ENCODE results near the gene DEGS2. TPM values are rescaled to one million over a fixed set of nuclear protein-coding genes. Genes with fewer than 3 reads are reported as not detected.
A peak's percentile ranks its signal among the peaks of the same experiment; 100 is the strongest.

Gene DEGS2
- total RNA-seq, 1 experiment from 2014 or later: not detected

DNA sequence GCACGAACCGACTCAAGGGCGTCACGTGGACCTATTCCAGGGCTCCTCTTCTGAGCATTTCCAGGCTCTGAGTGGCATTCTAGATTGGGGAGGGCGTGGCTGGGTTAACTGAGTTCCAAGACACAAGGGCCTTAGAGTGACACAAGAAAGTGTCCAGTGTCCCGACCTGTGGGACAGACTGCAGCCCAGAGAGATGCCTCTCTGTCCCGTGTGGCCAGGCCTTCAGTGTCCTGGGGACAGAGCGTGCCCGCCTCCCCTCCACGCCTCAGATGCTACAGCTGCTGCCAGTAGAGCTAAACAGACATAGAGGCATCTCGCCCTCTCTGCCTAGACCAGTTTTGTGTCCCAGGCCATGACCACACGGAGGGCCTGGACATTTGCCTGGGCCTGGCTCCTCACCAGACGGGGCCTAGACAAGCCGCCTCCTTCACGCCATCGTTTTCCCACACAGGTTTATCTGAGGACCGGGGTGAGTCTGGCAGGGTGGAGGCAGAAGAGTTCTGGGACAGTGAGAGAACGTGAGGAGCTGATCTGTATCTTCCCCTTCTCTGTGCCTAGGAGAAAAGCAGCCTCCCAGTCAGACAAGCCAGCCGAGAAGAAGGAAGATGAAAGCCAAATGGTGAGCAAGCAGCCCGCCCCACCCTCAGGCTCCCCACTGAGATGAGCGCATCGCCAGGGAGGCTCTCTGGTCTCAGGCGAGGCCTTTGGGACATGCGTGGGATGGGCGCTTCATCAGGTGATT lies 27.1 kb downstream of the DEGS2 start:
- peak; percentile 17 for DNase-seq (ENCODE audit: low spot score)

DNA sequence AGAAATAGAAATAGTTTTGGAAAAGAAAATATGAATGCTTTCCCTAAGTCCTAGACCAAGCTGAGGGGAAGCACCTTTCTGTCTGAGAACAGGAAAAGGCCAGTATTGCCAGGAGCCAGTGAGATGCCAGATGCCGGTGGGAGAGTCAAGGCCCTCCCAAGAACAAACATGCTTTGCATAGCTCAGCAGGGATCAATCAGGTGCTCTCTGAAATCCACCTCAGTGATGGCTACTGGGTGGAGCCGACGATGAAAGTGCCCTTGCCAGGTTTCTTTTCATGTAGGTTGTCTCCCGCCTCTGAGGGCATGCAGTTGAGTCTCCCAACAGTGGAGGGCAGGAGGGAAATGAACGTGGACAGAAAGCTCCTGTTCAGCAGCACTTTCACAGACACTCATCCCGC lies 28.3 kb downstream of the DEGS2 start:
- DNase-seq (ENCODE audit: low spot score): no peak

DNA sequence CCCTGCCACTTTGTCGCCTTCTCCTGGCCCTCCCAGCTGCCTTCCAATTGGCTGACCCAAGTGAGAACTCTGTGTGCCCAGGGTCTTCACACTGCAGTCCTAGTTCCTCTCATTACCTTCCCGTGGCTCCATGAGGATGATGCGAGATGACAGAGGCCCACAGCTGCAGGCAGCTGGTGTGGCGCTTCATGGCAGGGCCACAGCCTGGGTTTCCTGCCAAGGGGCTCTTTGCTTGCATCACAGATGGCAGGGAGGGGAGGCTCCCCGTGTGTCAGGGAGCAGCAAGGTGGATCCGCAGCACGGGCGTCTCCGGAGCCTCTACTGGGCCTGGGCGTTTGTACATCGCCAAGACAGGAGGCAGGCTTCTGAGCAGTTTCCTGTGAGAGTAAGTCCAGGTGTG lies 28.9 kb downstream of the DEGS2 start:
- DNase-seq (ENCODE audit: low spot score): no peak

DNA sequence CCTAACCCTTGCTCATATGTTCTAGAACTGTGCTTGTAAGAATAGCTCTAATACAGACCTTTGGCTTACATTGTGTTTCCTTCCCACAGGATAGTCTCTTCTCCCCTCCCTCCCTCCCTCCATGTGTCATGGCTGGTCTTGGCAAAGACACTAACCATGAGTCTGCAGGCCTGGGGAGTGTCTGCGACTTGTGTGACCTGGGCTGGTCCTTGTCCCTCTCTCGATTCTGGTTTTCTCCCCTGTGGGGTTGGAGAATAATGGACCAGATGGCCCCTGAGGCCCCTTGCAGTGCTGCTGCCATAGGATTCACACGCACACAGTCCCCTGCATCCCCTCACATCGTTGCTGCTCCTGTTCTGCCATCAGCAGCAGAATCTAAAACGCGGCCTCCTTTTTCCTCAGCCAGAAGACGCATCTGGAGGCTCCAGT lies 30.3 kb downstream of the DEGS2 start:
- no peak for DNase-seq (ENCODE audit: low spot score)

DNA sequence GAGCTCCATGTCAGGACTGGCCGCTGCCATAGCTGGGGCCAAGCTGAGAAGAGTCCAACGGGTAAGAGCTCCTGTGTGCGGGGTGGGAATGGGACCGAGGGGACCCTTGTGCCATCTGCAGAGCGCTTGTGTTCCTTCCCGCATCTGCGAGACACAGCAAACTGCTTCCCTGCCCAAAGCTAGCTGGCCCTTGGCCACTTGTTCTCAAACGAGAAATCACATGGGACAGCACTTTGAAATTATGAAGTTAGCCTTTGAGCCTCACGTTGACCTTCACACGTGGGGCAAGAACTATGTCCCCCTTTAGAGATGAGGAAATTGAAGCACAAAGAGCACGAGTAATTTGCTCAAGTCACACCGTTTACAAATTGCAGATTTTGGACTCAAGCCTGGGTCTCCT lies 30.8 kb downstream of the DEGS2 start:
- DNase-seq (ENCODE audit: low spot score): no peak

DNA sequence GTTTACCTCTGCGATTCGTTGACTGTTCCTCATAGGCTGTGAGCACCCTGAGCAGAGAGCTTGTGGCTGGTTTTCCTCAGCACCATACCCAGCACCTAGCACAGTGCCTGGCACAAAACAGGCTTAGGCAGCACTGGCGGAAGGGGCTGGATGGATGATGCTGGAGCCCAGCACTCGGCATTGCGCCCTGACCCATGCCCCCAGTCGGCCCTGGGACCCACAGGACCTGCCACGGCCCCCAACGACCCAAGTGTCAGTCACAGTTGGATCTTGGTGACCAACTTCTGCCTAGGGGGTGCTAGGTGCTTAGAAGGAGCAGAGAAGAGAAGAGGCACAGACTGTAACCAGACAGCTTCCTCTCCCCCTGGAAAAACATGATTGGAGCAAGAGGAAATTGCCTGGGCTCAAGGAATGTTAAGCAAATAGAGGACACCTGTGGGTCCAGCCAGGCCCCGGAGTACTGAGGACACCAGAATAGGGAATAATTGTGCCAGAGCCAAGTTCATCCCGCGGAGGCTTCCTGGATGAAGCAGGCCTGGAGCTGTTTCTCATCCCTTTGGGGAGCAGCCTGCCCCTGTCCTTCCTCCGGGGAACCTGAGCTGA lies 31.5 kb downstream of the DEGS2 start:
- no peak for DNase-seq (ENCODE audit: low spot score)

DNA sequence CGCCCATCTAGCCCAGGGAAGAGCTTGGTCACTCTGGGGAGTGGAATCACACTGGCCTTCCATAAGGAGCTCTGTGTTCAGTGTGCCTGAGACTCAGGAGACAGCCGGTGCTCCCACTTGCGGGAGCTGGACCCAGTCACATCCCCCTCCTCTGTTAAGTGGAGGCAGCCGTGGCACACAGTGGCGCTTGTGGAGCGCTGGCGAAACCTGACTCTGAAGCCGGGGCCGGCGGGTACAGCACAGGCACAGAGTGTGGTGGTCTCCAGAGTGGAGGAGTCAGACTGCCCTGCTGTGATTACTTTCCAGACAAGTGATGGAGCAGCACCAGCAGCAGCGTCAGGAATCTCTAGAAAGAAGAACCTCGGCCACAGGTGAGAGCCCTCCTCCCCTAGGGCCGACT lies 33.0 kb downstream of the DEGS2 start:
- DNase-seq (ENCODE audit: low spot score): no peak

DNA sequence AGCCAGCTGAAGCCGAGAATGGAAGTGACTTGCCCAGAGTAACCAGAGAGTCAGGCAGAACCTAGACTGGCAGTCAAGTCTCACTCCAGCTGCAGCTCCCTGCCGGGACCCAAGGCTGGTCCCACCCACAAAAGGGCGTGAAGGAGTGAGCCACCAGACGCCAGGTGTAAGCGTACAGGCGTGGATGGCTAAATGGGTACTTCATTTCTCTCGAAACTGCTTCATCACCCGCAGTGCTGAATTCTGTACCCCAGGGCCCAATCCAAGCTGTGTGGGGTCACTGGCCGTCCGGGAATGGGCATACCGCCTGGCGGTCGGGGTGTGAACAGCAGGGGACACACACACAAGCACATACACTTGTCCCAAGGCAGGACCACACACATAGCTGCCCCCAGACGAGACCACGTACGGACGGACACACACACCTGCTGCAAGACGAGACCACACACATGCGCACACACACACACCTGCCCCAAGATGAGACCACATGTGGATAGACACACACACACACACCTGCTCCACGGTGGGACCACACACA lies 34.8 kb downstream of the DEGS2 start:
- no peak for DNase-seq (ENCODE audit: low spot score)

DNA sequence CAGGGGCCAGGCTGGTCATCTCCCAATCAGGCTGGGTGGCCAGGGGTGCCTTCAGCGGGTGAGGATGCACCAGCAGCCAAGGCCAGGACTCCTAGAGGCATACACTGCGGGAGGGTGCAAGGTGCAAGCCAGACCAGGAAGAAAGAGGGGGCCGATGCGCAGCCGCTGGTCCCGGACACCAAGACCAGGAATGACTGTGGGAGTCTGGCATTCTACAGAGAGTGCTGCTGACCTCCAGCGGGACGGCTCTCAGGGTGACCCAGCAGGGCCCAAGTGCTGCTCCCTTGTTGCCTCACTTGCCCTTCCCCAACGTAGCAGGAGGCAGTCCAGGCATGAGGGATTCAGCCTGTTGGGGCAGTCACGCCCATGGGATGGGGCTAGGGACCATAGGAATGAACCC lies 35.8 kb downstream of the DEGS2 start:
- no peak for DNase-seq (ENCODE audit: low spot score)

DNA sequence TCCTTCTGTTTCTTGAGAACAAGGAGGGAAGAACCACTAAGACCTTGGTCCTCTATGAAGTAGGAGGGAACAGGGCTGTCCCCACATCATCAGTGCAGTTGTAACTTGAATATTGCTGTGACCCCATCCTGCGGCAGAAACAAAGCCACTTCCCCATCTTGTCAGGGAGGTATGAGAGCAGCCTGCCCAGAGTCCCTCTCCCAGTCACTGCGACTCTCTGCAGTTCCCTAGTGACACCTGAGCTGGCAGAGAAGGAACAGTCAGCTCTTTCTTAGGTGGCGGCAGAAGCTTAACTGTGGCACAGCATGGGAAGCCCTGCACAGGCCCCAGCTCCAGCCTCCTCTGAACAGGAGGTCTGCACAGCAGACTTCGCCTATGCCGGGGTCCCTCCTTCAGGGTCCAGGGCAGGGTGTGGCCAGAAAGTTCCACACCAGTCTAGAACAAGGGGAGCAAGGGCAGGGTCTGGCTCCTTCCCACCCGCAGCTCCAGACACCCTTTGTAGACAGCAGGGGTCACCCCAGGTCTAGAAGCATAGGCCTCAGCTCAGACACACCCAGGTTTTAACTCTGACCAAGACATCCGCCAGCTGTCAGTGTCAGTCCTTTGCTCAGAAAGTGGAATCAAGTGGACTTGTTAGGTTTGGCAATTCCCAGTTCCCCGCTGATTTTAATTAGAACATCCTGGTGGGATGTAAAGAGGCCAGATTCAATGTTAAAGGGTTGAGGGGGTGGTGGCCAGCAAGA lies 36.8 kb downstream of the DEGS2 start:
- no peak for DNase-seq (ENCODE audit: low spot score)

DNA sequence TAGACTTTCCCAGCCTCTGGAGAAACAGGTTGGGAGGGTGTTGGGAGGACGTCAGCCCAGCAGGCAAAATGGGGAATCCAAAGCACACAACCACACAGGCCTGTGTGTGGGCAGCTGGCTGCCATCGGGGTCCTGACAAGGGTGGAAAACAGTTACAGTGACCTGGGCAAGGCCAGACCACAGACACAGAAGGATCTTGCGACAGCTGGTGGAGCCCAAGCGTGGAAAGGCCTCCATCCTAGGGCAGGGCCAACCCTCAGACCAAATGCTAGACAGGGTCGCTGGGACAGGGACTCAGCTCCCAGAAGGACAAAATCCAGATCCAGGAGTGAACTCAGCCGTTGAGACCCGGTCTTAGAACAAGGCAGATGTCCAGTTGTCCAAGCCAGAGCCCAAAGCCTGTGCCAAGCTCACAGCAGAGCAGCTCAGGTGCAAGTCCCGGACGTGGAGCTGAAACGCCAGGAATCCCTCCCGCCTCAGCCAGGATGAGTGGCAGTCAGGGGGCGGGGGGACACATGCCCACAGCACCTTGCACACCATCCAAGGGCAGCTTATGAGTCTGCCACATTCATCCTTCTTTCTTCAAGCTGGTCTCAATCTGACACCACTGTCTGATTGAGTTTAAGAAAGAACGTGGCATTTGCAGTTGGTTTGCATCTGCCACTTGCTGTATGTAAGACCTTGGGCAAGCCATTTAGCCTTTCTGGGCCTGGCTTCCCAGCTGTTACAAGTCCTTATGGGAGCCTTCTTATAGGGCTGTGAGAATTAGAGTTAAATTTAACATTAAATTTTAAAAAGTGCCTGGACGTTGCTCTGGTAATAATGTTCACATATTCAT lies 37.6 kb downstream of the DEGS2 start:
- no peak for DNase-seq (ENCODE audit: low spot score)

DNA sequence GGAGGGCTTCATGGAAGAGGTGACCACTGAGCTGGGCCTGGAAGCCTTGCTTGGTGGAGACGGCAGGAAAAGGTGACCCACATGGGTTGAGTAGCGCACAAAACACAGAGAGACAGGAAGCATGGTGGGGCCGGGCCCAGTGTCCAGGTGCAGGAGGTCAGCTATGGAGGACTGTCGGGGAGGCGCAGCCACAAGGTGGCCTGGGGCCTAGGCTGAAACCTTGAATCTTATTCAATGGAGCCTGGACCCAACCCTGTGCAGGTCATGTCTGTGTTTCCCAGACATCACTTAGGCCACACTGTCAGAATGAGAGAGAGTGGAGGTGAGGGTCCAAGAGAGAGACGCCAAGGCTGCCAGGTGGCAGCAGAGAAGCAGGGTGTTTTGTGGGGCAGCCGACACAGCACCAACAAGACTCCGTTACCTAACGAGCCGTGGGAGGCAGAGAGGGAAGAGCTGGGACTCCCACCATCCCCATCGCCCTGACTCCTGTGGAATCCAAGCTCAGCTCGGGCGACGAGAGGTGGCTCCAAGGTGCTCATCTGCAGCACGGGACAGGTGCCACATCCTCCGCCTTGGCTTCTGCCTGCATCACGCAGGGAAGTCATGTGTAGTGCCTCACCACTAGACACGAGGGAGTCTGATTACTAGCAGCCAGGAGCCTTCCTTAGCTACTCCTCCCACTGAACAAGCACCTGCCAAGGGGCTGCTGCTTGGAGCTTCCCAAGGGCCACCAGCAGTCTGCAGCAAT lies 38.7 kb downstream of the DEGS2 start:
- no peak for DNase-seq (ENCODE audit: low spot score)

DNA sequence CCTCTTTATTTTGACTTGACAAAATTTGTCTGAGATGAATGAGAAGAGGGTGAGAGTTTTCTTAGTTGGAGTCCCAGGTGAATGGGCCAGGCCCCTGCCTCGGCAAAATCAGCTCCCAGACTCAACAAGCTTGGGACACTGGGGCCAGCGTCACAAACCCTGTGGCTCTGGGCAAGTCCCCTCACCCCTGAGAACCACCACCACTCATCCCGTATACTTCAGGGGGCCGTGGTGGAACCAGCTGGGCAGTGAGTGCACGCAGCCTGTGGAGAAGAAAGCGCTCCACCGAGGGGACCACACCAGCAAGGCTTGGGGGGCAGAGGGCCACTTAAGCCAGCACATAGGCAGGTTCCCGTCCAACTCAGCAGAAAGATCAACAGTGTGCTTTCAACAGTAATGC lies 40.2 kb downstream of the DEGS2 start:
- DNase-seq (ENCODE audit: low spot score): no peak

DNA sequence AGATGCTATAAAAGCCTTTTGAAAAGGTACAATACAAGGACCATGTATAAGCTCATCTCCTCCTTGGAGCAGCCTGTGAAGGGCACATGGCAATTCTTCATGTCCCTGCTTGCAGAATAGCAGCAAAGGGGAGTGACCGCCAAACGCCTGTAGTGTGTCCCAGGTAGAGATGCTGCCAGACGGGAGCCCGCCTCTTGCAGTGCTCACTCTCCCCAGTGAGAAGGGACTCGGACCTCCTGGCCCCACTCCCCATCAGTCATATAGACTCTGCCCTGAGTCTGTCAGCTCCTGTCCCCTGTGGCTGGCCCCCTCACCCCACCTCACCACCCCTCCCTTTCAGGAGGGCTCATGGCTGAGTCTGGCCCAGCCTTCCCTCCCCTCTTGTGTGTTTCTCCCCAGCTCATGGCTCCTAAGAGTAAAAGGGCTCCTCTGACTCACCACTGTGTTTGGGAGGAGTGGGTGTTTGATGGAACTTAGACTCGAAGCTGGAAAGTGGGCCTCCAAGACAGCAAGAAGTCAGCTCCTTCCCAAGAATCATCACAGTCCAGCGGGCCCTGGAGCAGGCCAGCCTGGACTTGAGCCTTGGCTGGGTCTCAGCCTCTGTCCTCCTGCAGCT lies 40.9 kb downstream of the DEGS2 start:
- DNase-seq (ENCODE audit: low spot score): no peak

DNA sequence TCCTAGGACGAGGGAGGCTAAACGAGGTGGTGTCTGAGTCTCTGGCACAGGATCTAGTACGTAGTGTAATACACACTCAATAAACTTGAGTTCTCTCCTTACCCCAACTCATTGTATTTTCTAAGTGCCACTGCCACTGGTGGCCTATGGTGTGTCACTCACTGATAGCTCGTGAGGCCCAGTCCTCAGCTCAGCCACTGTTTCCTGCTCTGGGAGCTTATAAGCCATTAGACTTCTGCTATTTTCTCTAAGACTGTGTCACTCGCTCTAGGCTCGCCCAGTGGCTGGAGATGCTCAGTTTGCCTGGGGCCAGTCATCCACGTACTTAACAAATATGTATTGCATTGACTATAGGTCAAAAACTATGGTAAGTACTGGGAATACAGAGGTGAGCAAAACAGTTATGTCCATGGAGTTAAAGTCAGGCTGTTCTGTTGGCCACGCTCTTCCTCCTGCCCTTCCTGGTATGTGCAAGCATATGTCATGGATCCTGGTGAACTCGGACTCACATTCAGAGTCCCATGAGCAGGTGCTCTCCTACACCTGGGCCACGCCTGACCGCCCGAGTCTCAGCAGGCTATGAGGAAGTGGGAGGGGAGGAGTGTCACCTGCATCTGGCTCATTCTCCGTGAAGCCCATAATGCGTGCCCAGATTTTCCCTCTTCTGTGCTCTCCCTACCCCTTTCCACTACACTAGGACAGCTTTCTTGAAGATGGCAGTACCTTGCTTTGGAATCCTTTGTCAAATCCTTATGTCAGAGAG lies 41.6 kb downstream of the DEGS2 start:
- no peak for DNase-seq (ENCODE audit: low spot score)

DNA sequence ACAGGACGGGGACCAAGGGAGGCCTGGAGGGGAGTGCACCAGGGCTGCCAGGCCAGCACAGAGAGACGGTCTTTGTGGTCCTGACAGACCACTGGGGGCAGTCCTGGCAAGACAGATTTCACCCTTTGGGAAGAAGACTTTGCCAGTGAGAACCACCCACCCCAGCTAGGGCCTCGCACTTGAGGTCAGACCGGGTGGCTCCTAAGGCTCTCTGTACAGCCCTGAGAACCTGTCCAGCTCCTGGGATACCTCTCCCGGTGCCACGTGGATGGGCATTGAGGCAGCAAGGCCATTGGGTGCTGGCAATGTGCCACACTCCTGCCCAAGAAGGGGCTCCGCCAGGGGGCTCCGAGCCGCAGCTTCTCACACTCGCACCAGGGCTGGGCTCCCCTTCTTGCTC lies 42.4 kb downstream of the DEGS2 start:
- no peak for DNase-seq (ENCODE audit: low spot score)

DNA sequence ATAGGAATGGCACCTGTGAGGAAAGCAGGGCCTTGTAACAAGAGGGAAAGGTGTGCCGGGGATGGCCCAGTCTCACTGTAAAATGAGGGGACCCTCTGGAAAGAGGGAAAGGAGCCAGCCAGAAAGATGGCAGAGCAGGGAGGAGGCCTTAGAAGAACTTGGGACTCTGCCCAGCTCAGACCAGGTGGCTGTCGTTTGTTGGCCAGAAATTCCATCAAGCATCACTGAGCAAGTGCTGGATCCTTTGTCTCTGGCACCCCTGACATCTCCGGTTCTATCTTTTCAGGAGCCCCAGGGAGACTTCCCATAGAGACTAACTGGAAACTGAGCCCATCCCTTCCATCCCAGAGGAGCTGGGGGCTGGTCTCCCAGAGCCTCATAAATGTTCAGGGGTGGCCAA lies 43.3 kb downstream of the DEGS2 start:
- no peak for DNase-seq (ENCODE audit: low spot score)

DNA sequence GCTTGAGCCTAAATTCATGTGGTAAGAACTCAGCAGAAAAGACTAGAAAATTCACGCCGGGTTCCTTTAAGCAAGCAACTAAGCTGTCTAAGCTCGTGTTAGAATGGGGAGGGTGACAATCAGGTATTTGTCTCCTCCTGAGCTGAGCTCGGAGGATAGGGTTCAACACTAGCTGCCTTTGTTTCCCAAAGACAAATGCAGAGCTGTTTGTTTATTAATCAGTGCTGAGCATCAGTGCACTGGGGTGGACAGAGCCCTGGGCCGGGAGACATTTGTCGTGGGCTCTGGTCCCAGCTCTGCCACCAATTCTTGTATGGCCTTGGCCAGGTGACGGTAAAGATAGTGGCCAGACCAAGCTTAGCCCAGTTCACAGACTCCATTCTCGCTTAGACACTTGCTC lies 43.7 kb downstream of the DEGS2 start:
- no peak for DNase-seq (ENCODE audit: low spot score)

DNA sequence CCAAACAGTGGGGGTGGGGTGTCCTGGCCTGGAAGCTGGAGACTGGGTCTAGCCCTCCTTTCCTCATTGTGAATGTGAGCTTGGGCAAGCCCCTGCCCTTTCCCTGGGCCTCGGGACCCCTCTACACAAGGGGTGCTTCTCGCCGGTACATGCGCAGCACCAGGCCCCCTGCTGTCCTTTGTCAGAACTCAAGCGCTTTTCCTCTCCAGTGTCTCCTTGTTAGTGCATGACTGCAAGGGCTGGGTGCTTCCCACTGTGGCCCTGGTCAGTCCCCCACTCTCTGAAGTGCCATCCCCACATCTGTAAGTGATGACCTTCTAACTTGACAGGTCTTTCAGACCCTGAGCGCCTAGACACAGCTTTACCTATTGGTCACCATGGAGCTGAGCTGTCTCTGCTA lies 44.2 kb downstream of the DEGS2 start:
- DNase-seq (ENCODE audit: low spot score): no peak

Data from A172 (cell line).